ENCODE measurements around the gene LTB4R.

Gene LTB4R

GRCh38 chr14:24280797-24281460, 30.4 kb upstream of the LTB4R start:
- Histone ChIP-seq H3K4me3 (replicated peaks; ENCODE audit: low read depth, low read length) (no peak overlapping the region), H3K27me3 (replicated peaks; ENCODE audit: control insufficient read depth, insufficient read depth, low read length) (no peaks in the 10 kb centered on the region), H3K36me3 (ENCODE audit: control insufficient read depth, insufficient read depth, low read length) (no peaks in the 10 kb centered on the region)
- no peak for TF ChIP-seq CTCF (IDR thresholded peaks at IDR 0.05; ENCODE audit: insufficient read depth, low read length, poor library complexity, severe bottlenecking)
- DNase-seq (ENCODE audit: extremely low read depth, insufficient read length), result no peak

- H3K36me3 ChIP-seq (ENCODE audit: control insufficient read depth, insufficient read depth, low read length), result no peaks in the 10 kb centered on the region
- no peak overlapping the region for H3K4me3 ChIP-seq (replicated peaks; ENCODE audit: low read depth, low read length)
- no peak for DNase-seq (ENCODE audit: extremely low read depth, insufficient read length)
- H3K27me3 ChIP-seq (replicated peaks; ENCODE audit: control insufficient read depth, insufficient read depth, low read length), result no peaks in the 10 kb centered on the region
- TF ChIP-seq CTCF (IDR thresholded peaks at IDR 0.05; ENCODE audit: insufficient read depth, low read length, poor library complexity, severe bottlenecking), result no peak
These were observed 29.7 kb upstream of the LTB4R start for GRCh38 chr14:24281636-24282035.

GRCh38 chr14:24282736-24283135, 28.6 kb upstream of the LTB4R start:
- no peak for DNase-seq (ENCODE audit: extremely low read depth, insufficient read length)
- H3K36me3 ChIP-seq (ENCODE audit: control insufficient read depth, insufficient read depth, low read length), result no peaks in the 10 kb centered on the region
- H3K27me3 ChIP-seq (replicated peaks; ENCODE audit: control insufficient read depth, insufficient read depth, low read length), result no peaks in the 10 kb centered on the region
- TF ChIP-seq CTCF (IDR thresholded peaks at IDR 0.05; ENCODE audit: insufficient read depth, low read length, poor library complexity, severe bottlenecking), result no peak
- H3K4me3 ChIP-seq (replicated peaks; ENCODE audit: low read depth, low read length), result no peak overlapping the region

GRCh38 chr14:24283796-24284460, 27.4 kb upstream of the LTB4R start:
- no peak for DNase-seq (ENCODE audit: extremely low read depth, insufficient read length)
- TF ChIP-seq CTCF (IDR thresholded peaks at IDR 0.05; ENCODE audit: insufficient read depth, low read length, poor library complexity, severe bottlenecking), result no peak
- H3K36me3 ChIP-seq (ENCODE audit: control insufficient read depth, insufficient read depth, low read length), result no peaks in the 10 kb centered on the region

GRCh38 chr14:24284501-24285035, 26.7 kb upstream of the LTB4R start:
- no peak for DNase-seq (ENCODE audit: extremely low read depth, insufficient read length)
- Histone ChIP-seq H3K36me3 (ENCODE audit: control insufficient read depth, insufficient read depth, low read length) (no peaks in the 10 kb centered on the region), H3K4me3 (replicated peaks; ENCODE audit: low read depth, low read length) (no peak overlapping the region), H3K27me3 (replicated peaks; ENCODE audit: control insufficient read depth, insufficient read depth, low read length) (no peaks in the 10 kb centered on the region)
- TF ChIP-seq CTCF (IDR thresholded peaks at IDR 0.05; ENCODE audit: insufficient read depth, low read length, poor library complexity, severe bottlenecking), result no peak

More at GRCh38 chr14:24283796-24284460, 27.4 kb upstream of the LTB4R start:
- H3K27me3 ChIP-seq (replicated peaks; ENCODE audit: control insufficient read depth, insufficient read depth, low read length), result no peaks in the 10 kb centered on the region
- no peak overlapping the region for H3K4me3 ChIP-seq (replicated peaks; ENCODE audit: low read depth, low read length)

All from GM06990 (cell line).